GM18867 (cell line): ENCODE results near the gene ADAMTSL4.
"Not testable (repeated sequence)": the region's sequence is repeated elsewhere in the genome, so short reads cannot be mapped to it uniquely, and the experiment has no call there.

Experiments used
- ATAC-seq: cut with Tn5 transposase; IDR thresholded peaks from one replicate; pipeline ENCODE4 v1.9.1; 2021; ENCODE audit warnings: mild to moderate bottlenecking, moderate library complexity; ENCODE audit not compliant: unreplicated experiment

ADAMTSL4 gene

DNA sequence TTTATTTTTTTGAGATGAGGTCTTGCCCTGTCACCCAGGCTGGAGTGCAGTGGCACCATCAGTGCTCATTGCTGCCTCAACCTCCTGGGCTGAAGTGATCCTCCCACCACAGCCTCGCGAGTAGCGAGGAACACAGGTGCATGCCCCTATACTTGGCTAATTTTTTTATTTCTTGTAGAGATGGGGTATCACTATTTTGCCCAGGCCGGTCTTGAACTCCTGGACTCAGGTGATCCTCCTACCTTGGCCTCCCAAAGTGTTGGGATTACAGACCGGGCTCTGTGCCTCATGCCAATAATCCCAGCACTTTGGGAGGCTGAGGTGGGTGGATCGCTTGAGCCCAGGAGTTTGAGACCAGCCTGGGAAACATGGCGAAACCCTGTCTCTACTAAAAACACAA lies 32.2 kb downstream of the ADAMTSL4 start:
- ATAC-seq, result not testable (repeated sequence)

DNA sequence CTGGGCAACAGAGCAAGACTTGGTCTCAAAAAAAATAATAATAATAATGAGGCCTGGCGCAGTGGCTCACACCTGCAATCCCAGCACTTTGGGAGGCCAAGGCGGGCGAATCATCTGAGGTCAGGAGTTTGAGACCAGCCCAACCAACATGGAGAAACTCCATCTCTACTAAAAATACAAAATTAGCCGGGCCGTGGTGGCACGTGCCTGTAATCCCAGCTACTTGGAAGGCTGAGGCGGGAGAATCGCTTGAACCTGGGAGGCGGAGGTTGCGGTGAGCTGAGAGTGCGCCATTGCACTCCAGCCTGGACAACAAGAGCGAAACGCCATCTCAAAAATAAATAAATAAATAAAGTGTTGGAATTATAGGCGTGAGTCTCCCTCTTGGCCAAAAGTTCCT lies 32.8 kb downstream of the ADAMTSL4 start:
- not testable (repeated sequence) for ATAC-seq

DNA sequence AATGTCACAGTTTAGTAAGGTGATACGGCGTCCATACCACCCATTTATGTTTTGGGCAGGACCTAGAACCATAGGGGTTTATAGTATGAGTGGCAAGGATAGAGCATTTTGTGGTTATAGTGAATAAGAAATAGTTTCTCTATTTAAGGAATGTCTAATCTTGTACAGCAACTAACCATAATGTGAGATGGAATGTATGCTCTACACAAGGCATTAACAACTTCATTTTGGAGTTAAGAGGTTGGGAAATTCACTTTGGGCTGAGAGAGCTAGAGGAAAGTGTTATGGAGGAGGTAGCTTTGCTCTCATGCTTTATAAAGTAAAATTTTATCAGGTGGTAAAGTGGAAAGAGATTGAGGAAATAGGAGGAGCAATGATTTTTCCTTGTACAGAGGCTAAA lies 33.2 kb downstream of the ADAMTSL4 start:
- ATAC-seq, result no peak

DNA sequence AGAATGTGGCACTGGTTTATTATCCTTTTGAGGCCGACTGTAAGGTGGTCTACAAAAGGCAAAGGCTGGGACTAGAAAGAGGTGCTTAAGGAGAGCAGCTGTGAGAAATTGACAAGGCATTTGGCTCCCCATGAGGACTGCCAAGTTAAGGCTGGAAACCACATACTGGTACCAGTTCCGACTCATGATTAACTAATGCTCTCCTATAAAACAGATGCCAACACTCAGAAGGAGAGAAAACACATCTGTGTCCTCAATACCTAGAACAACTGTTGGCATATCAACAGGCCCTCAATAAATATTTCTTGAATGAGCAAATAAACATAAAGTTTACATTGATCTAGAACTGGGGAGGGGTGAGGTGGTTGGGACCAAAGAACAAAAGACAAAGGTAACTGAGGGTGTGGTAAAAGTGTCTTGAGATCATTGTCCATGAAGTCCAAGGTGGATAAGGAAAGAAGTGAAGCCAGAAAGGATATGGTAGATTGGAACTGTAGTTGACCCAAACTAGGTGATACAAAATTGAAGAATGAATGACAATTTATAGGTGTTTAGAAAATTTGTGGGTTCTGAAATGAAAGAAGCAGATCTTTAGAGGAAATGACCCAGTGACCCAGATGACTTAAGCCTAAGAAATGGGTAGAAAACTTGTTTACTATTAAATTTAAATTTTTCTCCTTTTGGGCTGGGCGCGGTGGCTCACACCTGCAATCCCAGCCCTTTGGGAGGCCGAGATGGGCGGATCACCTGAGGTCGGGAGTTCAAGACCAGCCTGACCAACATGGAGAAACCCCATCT lies 47.1 kb downstream of the ADAMTSL4 start:
- ATAC-seq, result no peak

DNA sequence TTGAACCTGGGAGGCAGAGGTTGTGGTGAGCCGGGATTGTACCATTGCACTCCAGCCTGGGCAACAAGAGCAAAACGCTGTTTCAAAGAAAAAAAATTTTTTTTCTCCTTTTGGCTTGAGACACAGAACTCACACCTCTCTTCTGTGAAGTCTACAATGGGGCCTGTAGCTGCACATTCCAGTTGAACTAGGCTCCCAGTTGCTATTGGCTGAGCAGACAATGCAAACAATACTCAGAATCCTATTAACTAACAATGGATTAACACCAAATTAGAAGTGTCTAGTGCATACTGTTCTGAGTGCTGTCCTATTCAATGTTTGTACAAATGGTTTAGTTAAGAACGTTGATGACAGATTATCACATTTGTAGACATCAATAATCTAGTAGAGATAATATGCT lies 47.8 kb downstream of the ADAMTSL4 start:
- ATAC-seq, result no peak

DNA sequence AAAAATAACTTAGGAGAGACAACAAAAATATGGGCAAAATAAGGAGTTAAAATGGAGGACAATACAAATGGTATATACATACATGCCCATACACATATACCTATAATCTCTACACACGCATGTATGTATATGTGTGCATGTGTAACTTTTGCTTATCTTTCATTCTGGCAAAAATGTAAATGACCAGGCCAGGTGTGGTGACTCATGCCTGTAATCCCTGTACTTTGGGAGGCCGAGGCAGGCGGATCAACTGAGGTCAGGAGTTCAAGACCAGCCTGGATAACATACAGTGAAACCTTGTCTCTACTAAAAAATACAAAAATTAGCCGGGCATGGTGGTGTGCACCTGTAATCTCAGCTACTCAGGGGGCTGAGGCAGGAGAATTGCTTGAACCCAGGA lies 49.1 kb downstream of the ADAMTSL4 start:
- not testable (repeated sequence) for ATAC-seq

DNA sequence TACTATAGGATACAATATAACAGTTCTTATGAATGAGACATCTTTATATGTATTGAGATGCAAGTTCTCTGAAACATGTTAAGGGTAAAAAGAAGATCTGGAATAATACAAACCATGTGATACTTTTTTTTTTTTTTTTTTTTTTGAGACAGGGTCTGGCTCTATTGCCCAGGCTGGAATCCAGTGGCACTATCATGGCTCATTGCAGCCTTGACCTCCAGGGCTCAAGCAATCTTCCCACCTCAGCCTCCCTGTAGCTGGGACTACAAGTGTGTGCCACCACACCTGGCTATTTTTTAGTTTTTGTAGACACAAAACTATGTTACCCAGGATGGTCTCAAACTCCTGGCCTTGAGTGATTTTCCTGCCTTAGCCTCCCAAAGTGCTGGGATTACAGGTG lies 52.3 kb downstream of the ADAMTSL4 start:
- no peak for ATAC-seq

DNA sequence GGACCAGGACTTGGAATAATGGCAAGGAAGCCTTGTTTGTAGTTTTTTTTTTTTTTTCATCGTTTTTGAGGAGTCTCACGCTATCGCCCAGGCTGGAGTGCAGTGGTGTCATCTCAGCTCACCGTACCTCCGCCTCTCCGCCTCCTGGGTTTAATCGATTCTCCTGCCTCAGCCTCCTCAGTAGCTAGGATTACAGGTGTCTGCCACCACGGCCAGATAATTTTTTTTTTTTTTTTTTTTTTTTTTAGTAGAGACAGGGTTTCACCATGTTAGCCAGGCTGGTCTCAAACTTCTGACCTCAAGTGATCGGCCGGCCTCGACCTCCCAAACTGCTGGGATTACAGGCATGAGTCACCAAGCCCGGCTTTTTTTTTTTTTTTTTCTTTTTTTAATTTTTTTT lies 53.2 kb downstream of the ADAMTSL4 start:
- not testable (repeated sequence) for ATAC-seq

DNA sequence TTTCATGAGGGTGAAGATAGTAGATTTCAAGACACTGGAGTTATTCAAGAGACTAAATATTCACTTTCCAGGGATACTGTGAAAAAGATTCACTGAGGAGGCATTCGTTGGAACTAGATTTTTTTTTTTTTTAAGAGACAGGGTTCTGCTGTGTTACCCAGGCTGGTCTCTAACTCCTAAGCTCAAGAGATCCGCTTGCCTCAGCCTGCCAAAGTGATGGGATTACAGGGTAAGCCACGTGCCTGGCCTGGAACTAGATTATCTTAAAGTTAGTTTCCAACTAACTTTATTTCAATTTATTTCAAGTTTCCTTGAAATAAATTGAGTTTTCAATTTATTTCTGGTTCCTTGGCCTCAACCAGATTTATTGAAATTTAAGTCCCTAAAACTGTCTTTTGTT lies 54.5 kb downstream of the ADAMTSL4 start:
- ATAC-seq, result no peak

DNA sequence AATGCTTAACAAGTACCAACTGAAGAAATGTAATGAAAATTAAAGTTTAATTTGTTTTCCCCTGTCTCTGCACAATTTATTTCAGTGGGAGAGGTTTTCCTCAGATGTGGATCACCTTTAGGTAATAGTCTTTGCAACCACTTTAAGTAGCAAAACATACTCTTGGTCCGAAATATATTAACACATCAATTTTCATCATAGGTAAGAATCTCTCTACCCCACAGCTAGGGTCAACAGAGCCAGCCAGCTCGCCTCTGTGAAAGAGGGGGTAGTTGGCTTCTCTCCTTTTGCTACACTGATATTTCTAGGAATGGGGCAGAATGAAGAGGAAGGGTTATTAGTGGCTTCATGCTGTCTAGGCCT lies 55.0 kb downstream of the ADAMTSL4 start:
- no peak for ATAC-seq

DNA sequence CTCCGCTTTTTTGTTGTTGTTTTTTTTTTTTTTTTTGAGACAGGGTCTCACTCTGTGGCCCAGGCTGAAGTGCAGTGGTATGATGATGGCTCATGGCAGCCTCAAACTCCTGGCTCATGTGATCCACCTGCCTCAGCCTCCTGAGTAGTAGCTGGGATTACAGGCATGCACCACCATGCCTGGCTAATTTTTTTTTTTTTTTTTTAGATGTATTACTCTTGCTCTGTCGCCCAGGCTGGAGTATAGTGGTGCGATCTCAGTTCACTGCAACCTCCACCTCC lies 56.2 kb downstream of the ADAMTSL4 start:
- ATAC-seq, result not testable (repeated sequence)

DNA sequence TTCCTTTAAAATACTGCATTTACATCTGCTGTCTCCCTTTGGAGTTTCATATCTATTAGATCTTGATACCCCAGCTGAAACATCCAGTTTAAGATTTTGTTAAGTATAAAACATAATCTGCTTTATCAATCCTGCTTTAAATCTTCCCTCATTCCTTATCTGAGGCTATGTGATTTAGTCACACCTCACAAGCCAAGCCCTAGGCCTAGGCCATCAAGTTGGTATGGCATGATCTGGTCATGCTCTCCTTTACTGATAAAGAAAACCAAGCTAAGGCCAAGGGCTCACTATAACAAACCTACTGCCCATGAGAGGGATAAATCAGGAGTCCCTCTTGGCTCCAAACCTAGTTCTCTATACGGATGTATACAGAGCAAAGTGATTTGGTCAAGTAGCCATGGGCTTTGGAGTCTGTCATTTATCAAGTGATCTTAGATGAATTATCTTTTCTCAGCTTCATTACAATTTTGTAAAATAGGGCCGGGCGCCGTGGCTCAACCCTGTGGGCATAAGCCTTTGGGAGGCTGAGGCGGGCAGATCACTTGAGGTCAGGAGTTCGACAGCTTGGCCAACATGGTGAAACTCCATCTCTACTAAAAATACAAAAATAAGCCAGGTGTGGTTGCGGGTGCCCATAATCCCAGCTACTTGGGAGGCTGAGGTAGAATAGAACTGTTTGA lies 57.4 kb downstream of the ADAMTSL4 start:
- no peak for ATAC-seq

DNA sequence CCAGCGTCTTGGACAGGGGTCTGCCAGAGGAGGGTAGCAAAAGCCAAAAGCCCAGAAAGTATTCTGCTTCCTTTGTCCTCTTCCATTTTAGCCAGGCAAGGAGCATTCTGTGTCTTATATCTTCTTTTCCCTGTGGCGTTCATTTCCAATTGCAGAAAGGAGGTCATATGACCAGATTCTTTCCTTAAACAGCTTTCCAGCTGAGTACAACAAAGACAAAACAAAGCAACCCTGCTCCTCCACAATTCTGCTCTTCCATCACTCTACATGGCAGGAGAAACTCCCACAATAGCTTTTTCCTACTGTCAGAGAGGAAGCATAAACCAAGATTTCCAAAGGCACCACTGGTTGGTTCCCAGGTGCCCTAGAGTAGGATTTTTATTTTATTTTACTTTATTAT lies 60.5 kb downstream of the ADAMTSL4 start:
- no peak for ATAC-seq
